Suprapubic skin (tissue), 4 donors: Measurements from ENCODE around the gene CECR2.

Source experiments
- CTCF ChIP-seq, 2 donors: fragments of 200-600 bp in 1 of 2; fragments of 450-650 bp in 1 of 2; sonication (generic) in 1 of 2; IDR thresholded peaks; one replicate each; pipeline ENCODE4 v1.5.1; 2016 to 2019; ENCODE audit warnings: antibody characterized with exemption in 2 of 2, mild to moderate bottlenecking in 1 of 2, moderate library complexity in 1 of 2
- EP300 ChIP-seq: sonication (generic); formaldehyde crosslinking; IDR thresholded peaks from one replicate; pipeline ENCODE4 v1.6.1; 2017; ENCODE audit warnings: antibody characterized with exemption
- POLR2A ChIP-seq, 2 donors: fragments of 450-650 bp; IDR thresholded peaks; one replicate each; pipeline ENCODE4 v1.6.1; 2017; ENCODE audit warnings: antibody characterized with exemption in 2 of 2, mild to moderate bottlenecking in 2 of 2, moderate library complexity in 2 of 2
- POLR2AphosphoS5 ChIP-seq, 3 donors: sonication (generic); formaldehyde crosslinking; IDR thresholded peaks; one replicate each; pipeline ENCODE4 v1.6.1; 2017; ENCODE audit warnings: antibody characterized with exemption in 3 of 3

DNA sequence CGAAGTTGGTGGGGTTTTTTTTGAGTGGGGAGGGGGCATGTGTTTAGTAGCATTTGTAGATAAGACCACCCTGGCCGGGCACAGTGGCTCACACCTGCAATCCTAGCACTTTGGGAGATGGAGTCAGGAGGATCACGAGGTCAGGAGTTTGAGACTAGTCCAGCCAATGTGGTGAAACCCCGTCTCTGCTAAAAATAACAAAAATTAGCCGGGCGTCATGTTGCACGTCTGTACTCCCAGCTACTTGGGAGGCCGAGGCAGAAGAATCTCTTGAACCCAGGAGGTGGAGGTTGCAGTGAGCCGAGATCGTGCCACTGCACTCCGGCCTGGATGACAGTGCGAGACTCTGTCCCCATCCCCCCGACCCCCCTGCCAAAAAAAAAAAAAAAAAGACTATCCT lies 34.6 kb downstream of the CECR2 start:
- TF ChIP-seq CTCF (IDR thresholded peaks at IDR 0.05) (no peak), EP300 (no peak), POLR2A (IDR thresholded peaks at IDR 0.05) (no peak), POLR2AphosphoS5 (IDR thresholded peaks at IDR 0.05) (no peak)
